Measurements from ENCODE around the gene OR3A2. TPM values are rescaled to one million over a fixed set of nuclear protein-coding genes. Genes with fewer than 3 reads are reported as not detected.
"Not testable (repeated sequence)": the region's sequence is repeated elsewhere in the genome, so short reads cannot be mapped to it uniquely, and the experiment has no call there.

Gene OR3A2
- total RNA-seq, result not detected
- long read RNA-seq, result 0 reads

DNA sequence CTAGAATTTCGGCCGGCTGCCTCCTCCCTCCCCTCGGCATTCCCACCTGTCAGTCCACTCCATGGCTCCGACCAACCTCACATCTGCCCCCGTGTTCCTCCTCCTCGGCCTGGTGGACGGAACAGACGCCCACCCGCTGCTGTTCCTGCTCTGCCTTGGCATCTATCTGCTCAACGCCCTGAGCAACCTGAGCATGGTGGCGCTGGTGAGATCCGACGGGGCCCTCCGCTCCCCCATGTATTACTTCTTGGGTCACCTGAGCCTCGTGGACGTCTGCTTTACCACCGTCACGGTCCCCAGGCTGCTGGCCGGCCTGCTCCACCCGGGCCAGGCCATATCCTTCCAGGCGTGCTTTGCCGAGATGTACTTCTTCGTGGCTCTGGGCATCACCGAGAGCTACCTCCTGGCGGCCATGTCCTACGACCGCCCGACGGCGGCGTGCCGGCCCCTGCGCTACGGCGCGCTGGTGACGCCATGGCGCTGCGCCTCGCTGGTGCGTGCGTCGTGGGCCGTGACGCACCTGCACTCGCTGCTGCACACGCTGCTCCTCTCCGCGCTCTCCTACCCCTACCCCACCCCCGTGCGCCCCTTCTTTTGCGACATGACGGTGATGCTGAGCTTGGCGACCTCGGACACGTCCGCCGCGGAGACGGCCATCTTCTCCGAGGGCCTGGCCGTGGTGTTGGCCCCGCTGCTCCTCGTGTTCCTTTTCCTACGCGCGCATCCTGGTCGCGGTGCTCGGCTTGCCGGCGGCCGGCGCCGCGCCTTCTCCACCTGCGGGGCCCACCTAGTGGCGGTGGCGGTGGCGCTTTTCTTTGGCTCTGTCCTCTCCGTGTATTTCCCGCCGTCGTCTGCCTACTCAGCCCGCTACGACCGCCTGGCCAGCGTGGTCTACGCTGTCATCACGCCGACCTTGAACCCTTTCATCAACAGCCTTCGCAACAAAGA lies at the start of gene OR3A2:
Gene OR3A2, minus strand, starts transcription at position 440 of the 948 bp plus-strand sequence.
- no peaks in the 10 kb centered on the region for H3K9me3 ChIP-seq
- peaks cover 49% of the 10 kb centered on the region for H3K27me3 ChIP-seq (ENCODE audit: low read depth)
- DNase-seq, result no peak
- TF ChIP-seq, protein P1, sequence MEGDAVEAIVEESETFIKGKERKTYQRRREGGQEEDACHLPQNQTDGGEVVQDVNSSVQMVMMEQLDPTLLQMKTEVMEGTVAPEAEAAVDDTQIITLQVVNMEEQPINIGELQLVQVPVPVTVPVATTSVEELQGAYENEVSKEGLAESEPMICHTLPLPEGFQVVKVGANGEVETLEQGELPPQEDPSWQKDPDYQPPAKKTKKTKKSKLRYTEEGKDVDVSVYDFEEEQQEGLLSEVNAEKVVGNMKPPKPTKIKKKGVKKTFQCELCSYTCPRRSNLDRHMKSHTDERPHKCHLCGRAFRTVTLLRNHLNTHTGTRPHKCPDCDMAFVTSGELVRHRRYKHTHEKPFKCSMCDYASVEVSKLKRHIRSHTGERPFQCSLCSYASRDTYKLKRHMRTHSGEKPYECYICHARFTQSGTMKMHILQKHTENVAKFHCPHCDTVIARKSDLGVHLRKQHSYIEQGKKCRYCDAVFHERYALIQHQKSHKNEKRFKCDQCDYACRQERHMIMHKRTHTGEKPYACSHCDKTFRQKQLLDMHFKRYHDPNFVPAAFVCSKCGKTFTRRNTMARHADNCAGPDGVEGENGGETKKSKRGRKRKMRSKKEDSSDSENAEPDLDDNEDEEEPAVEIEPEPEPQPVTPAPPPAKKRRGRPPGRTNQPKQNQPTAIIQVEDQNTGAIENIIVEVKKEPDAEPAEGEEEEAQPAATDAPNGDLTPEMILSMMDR (IDR thresholded peaks at IDR 0.05), result no peak
- H3K4me1 ChIP-seq, result no peaks in the 10 kb centered on the region
- intact Hi-C loops (cut with DNase I), result no loop called here
- no peak within 1 kb of the TSS for H3K4me3 ChIP-seq
- ATAC-seq, result no peak
- no peak within 1 kb of the TSS for H3K27ac ChIP-seq
- H3K36me3 ChIP-seq, result no peaks in the 10 kb centered on the region

DNA sequence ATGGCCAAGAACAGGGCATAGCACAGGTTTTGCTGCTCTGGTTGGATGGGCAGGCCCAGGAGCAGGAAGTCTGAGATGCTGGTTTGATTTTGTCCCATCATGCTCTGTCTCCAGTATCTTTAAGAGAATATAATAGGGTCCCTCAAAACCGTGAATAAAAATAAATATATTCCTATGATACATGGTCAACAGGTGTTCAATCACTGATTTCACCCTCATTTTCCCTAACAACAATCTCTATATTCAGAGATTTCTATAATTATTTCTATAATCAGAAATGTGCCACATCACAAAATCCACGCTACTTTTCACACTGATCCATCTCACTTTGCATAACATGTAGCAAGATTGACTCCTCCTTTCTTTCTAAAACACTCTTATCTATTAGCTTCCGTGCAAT lies 47.6 kb upstream of the OR3A2 start, which contains the start of gene OR1E2:
Gene OR1E2, minus strand, starts transcription at position 101 of the 400 bp plus-strand sequence. Its CDS starts 0 bp downstream, at position 101.
- ATAC-seq (no peak), DNase-seq (no peak)
- H3K27me3 ChIP-seq (ENCODE audit: low read depth), result no peaks in the 10 kb centered on the region
- intact Hi-C loops (cut with DNase I), result no loop called here
- no peak within 1 kb of the TSS for H3K27ac ChIP-seq
- H3K4me1 ChIP-seq, result no peaks in the 10 kb centered on the region
- H3K4me3 ChIP-seq, result no peak within 1 kb of the TSS
- TF ChIP-seq, protein P1 (IDR thresholded peaks at IDR 0.05), result no peak
- H3K9me3 ChIP-seq, result peaks cover 10% of the 10 kb centered on the region
- no peaks in the 10 kb centered on the region for H3K36me3 ChIP-seq

DNA sequence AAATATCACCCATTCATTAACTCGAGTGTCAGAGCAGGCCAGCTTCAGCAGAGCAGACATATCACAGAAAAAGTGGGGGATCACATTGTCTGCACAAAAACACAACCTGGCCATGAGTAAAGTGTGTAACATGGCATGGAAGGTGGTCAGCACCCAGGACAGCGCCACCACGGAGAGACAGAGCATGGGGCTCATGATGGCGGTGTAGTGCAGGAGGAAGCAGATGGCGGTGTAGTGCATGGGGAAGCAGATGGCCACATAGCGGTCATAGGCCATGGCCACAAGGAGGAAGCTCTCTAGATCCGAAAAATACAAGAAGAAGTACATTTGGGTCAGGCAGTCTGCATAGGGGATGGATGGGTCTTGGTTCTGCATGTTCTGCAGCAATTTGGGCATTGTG lies 47.1 kb upstream of the OR3A2 start:
- intact Hi-C loops (cut with DNase I); H3K4me1 ChIP-seq; H3K36me3 ChIP-seq; H3K9me3 ChIP-seq; H3K27me3 ChIP-seq (ENCODE audit: low read depth); H3K27ac ChIP-seq; H3K4me3 ChIP-seq: not testable (repeated sequence)
- ATAC-seq (peak; percentile 44 to 85), DNase-seq (peak; percentile 59)

DNA sequence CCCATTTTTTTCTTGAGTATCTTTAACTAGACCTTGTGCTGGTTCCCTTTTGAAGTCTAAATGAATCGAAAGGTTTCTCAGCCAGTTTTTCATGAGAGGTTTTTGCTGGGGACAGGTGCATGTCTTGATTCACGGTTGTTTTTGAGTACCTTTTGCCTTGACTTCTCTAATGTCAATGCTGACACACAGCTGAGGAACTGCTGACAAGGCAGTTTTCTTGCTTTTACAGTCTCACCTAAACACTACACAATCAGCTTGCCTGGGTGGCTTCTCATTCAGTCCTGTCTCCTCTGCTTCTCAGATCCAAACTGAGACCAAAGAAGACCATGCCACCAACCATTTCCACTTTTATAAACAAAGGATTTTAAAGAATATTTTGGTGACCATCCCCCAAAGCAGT lies 32.1 kb upstream of the OR3A2 start:
- intact Hi-C loops (cut with DNase I), result no loop called here
- DNase-seq, result no peak
- ATAC-seq, result no peak
- H3K4me3 ChIP-seq, result no peak overlapping the region
- no peak overlapping the region for H3K27ac ChIP-seq
- TF ChIP-seq, protein P1 (IDR thresholded peaks at IDR 0.05), result no peak
- H3K36me3 ChIP-seq, result no peaks in the 10 kb centered on the region
- H3K9me3 ChIP-seq, result no peaks in the 10 kb centered on the region
- no peaks in the 10 kb centered on the region for H3K4me1 ChIP-seq
- no peaks in the 10 kb centered on the region for H3K27me3 ChIP-seq (ENCODE audit: low read depth)

DNA sequence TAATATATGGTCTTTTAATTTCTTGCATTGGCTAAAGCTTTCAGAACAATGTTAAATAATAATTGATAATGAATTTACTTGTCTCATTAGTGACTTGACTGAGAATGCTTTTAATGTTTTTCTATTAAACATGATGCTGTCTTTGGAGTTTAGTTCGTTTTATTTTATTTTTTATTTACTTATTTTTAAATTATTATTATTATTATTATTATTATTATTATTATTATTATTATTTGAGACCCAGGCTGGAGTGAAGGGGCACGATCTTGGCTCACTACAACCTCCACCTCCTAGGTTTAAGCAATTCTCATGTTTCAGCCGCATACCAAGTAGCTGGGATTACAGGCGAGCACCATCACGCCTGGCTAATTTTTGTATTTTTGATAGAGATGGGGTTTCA lies 29.5 kb upstream of the OR3A2 start:
- TF ChIP-seq, protein P1 (IDR thresholded peaks at IDR 0.05), result no peak
- Histone ChIP-seq H3K27me3 (ENCODE audit: low read depth) (no peaks in the 10 kb centered on the region), H3K4me1 (no peaks in the 10 kb centered on the region), H3K9me3 (no peaks in the 10 kb centered on the region), H3K27ac (no peak overlapping the region), H3K4me3 (no peak overlapping the region), H3K36me3 (no peaks in the 10 kb centered on the region)
- intact Hi-C loops (cut with DNase I), result no loop called here
- ATAC-seq, result no peak
- no peak for DNase-seq

DNA sequence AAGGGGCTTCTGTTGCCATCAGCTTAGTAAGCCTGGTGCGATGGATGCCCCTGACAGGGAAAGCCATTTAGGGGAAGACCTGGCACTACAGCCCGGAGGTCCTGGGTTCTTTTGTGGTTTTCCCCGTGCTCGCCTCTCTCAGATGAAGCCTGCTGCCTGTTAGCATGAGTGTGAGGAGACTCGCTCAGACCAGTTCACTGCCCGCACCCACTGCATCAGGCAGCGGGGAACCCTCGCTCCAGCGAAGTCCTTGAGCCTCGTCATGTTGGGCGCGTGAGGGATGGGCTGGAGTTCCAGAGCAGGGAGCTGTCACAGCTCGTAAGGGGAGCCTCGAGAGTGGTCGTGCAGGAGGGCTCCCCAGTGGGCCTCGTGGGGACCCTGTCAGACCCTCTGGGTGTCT lies 26.1 kb upstream of the OR3A2 start:
- H3K9me3 ChIP-seq; H3K27ac ChIP-seq; ATAC-seq; H3K27me3 ChIP-seq (ENCODE audit: low read depth); H3K36me3 ChIP-seq; DNase-seq; H3K4me3 ChIP-seq; H3K4me1 ChIP-seq; intact Hi-C loops (cut with DNase I): not testable (repeated sequence)
